Heart left ventricle (tissue), 16 donors: ENCODE measurements around the gene GPLD1. TPM values are rescaled to one million over a fixed set of nuclear protein-coding genes. Genes with fewer than 3 reads are reported as not detected.

Source experiments
- ATAC-seq, 4 donors: fragments of 200-7000 bp; cut with Tn5 transposase; one replicate each; pipeline ENCODE4 v1.9.1; 2020 to 2022; ENCODE audit warnings: moderate library complexity in 4 of 4, mild to moderate bottlenecking in 3 of 4, moderate number of reproducible peaks in 1 of 4
- DNase-seq, 5 donors: peaks; one replicate each; pipeline ENCODE4 v3.0.0-alpha.2; 2020
- H3K27ac ChIP-seq, 12 donors: fragments of 200-600 bp; sonication (generic) in 4 of 12; one replicate each; pipeline versions ENCODE4 v1.5.0 to v1.8.0; 2016 to 2022; ENCODE audit warnings: mild to moderate bottlenecking in 2 of 12
- H3K27me3 ChIP-seq, 9 donors: fragments of 200-600 bp; sonication (generic) in 2 of 9; one replicate each; pipeline versions ENCODE4 v1.5.1 to v1.8.0; 2016 to 2022; ENCODE audit warnings: mild to moderate bottlenecking in 3 of 9
- H3K36me3 ChIP-seq, 9 donors: fragments of 200-600 bp; sonication (generic) in 2 of 9; one replicate each; pipeline versions ENCODE4 v1.5.0 to v1.8.0; 2018 to 2022; ENCODE audit warnings: mild to moderate bottlenecking in 2 of 9
- H3K4me1 ChIP-seq, 12 donors: fragments of 200-600 bp; sonication (generic) in 4 of 12; one replicate each; pipeline versions ENCODE4 v1.5.0 to v1.8.0; 2016 to 2022; ENCODE audit warnings: mild to moderate bottlenecking in 3 of 12
- H3K4me3 ChIP-seq, 12 donors: fragments of 200-600 bp; sonication (generic) in 4 of 12; one replicate each; pipeline versions ENCODE4 v1.5.0 to v1.8.0; 2017 to 2022; ENCODE audit warnings: mild to moderate bottlenecking in 9 of 12, moderate library complexity in 4 of 12
- H3K9me3 ChIP-seq, 12 donors: fragments of 200-600 bp; sonication (generic) in 4 of 12; one replicate each; pipeline versions ENCODE4 v1.5.0 to v1.8.0; 2016 to 2022; ENCODE audit warnings: mild to moderate bottlenecking in 1 of 12
- POLR2A ChIP-seq, 2 donors: fragments of 450-650 bp; IDR thresholded peaks; one replicate each; pipeline ENCODE4 v1.6.1; 2017; ENCODE audit warnings: antibody characterized with exemption in 2 of 2, mild to moderate bottlenecking in 2 of 2, moderate library complexity in 2 of 2
- WGBS, 4 donors: extraction: QIAGEN DNeasy Blood & Tissue Kit in 2 of 4; methylation state at CpG; one replicate each; pipeline versions ENCODE4 v1.1.5 to v1.1.7; 2013 to 2018; 5-methylcytosine and 5-hydroxymethylcytosine counted together
- intact Hi-C, 10 donors: fragments of 100-400 bp; cut with DNase I; formaldehyde crosslinking; loops; one replicate each; pipeline versions ENCODE4 v1.11.1 to v1.14.2; 2022
- polyA plus RNA-seq, 2 donors: library from polyadenylated mRNA; stranded (reverse); fragments of 200-250 nt; gene quantifications; one replicate each; pipeline ENCODE4 v1.2.3, GENCODE V29; 2013
- total RNA-seq, 9 donors: library from RNA; depleted of rRNA in 2 of 9; stranded (reverse); fragments of >200 nt in 2 of 9; fragmentation: NEBNext Ultra II Directional in 3 of 9; extraction: Animal tissue kit (Norgen Biotek cat#: 25700) in 3 of 9; gene quantifications; one replicate each; pipeline versions ENCODE4 v1.1.0 to v1.2.4, GENCODE V29; 2016 to 2023
- TF ChIP-seq, protein P1 (sequence below), 12 donors: fragments of 200-600 bp; sonication (generic) in 4 of 12; IDR thresholded peaks; one replicate each; pipeline versions ENCODE4 v1.5.0 to v1.8.0; 2018 to 2022; ENCODE audit warnings: antibody characterized with exemption in 12 of 12, mild to moderate bottlenecking in 5 of 12
- donor health status: ischemic (EF 13 %, LVEDD 7.1; RV severe dilation, severe dysfunction).
- donor health status: healthy with polysubstance abuse.
- donor health status: DM: no; HTN: yes; CAD: no.
- donor health status: DM: no; HTN: no; CAD: no.
- donor health status: ischemic (EF 25% LVEDD 6.9; RV normal size, moderate dysfunction).
- donor health status: ischemic (EF 25% LVEDD 5.7; RV mildly dilated, moderate dysfunction).
- donor health status: healthy.
- donor health status: DM: yes; HTN: yes; CAD: no.
- donor health status: ischemic (EF 35%, LVEDD 5.7; RV mildly dilated, moderate dysfunction).
- donor health status: nonischemic (EF 11% LVEDD 7.7; RV severe dilation, severe dysfunction).
- donor health status: DM: yes; HTN: yes; CAD: no.
- donor health status: PGD.
- donor health status: ischemic (EF 29% LVEDD 5.4; RV normal size, mild dysfunction).
- donor health status: nonischemic (EF 23%, LVEDD 6.1; RV moderate dilation, normal function).

GPLD1 gene
- total and polyA plus RNA-seq, 11 donors = 0.18 to 0.99 (median 0.81) TPM

- DNase-seq (no peak), ATAC-seq (peak in 1 of 4 donors; percentile 6)
- Histone ChIP-seq H3K27me3 (peaks cover 0 to 5% (median 0%) of the 10 kb centered on the region in 9 donors), H3K27ac (peak overlapping the region; percentile 75 to 92 (median 86)), H3K4me1 (peaks cover 0 to 28% (median 8%) of the 10 kb centered on the region in 12 donors), H3K9me3 (peaks cover 0 to 4% (median 0%) of the 10 kb centered on the region in 12 donors), H3K4me3 (peak overlapping the region; percentile 58 to 96 (median 71)), H3K36me3 (peaks cover 0 to 6% (median 0%) of the 10 kb centered on the region in 9 donors)
- intact Hi-C loops = loop anchor here in 1 of 10 donors (10.0 kb wide), 1 partner anchor 201 kb away; no protein-coding TSS in a partner anchor
- TF ChIP-seq, protein P1, sequence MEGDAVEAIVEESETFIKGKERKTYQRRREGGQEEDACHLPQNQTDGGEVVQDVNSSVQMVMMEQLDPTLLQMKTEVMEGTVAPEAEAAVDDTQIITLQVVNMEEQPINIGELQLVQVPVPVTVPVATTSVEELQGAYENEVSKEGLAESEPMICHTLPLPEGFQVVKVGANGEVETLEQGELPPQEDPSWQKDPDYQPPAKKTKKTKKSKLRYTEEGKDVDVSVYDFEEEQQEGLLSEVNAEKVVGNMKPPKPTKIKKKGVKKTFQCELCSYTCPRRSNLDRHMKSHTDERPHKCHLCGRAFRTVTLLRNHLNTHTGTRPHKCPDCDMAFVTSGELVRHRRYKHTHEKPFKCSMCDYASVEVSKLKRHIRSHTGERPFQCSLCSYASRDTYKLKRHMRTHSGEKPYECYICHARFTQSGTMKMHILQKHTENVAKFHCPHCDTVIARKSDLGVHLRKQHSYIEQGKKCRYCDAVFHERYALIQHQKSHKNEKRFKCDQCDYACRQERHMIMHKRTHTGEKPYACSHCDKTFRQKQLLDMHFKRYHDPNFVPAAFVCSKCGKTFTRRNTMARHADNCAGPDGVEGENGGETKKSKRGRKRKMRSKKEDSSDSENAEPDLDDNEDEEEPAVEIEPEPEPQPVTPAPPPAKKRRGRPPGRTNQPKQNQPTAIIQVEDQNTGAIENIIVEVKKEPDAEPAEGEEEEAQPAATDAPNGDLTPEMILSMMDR (IDR thresholded peaks at IDR 0.05) = no peak
- TF ChIP-seq POLR2A (IDR thresholded peaks at IDR 0.05) = no peak
- WGBS, 4 donors = 16 to 25% (median 19%) methylated on average over 30 to 36 of the region's 36 CpGs
Observed at GRCh38 chr6:24493945-24494820, 4.8 kb upstream of the GPLD1 start.

DNA sequence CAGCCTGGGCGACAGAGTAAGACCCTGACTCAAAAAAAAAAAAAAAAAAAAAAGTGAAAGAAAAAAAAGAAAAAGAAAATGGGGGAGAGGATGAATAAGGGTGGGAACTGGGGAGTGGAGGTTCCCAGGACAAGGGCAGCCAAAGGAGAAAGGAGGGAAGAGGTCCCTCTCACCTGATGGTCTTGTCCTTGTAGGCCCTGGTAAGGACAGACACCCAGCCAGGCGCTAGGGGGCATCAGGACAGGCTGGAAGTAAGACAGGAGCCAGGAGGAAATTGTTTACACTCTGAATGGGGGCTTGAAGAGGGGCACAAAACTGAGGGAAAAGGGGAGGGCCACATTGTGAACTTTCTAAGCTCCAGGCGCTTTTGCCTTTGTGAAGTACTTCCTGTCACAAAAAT is 3.1 kb upstream of the GPLD1 start:
- Histone ChIP-seq H3K9me3 (peaks cover 0 to 4% (median 0%) of the 10 kb centered on the region in 12 donors), H3K27me3 (peaks cover 0 to 5% (median 0%) of the 10 kb centered on the region in 9 donors), H3K4me3 (no peak overlapping the region), H3K27ac (no peak overlapping the region), H3K36me3 (no peaks in the 10 kb centered on the region), H3K4me1 (peaks cover 0 to 28% (median 8%) of the 10 kb centered on the region in 12 donors)
- TF ChIP-seq POLR2A (IDR thresholded peaks at IDR 0.05) = no peak
- TF ChIP-seq, protein P1 (IDR thresholded peaks at IDR 0.05) = peak in 4 of 12 donors; percentile 24 to 32 (median 26)
- DNase-seq (no peak), ATAC-seq (no peak)
- intact Hi-C loops = loop anchor here in 1 of 10 donors (10.0 kb wide), 1 partner anchor 202 kb away; no protein-coding TSS in a partner anchor
- WGBS, 4 donors = 72 to 80% (median 76%) methylated on average over 3 of the region's 3 CpGs

GRCh38 chr6:24490948-24491347 is 1.6 kb upstream of the GPLD1 start:
- DNase-seq = no peak

More at GRCh38 chr6:24490948-24491347, 1.6 kb upstream of the GPLD1 start:
- H3K4me3 ChIP-seq = no peak overlapping the region
- 88 to 94% (median 92%) methylated on average over 4 of the region's 4 CpGs for WGBS, 4 donors
- H3K27me3 ChIP-seq = peaks cover 0 to 5% (median 0%) of the 10 kb centered on the region in 9 donors
- no peaks in the 10 kb centered on the region for H3K36me3 ChIP-seq
- intact Hi-C loops = loop anchor here in 1 of 10 donors (10.0 kb wide), 1 partner anchor 204 kb away; no protein-coding TSS in a partner anchor
- TF ChIP-seq, protein P1 (IDR thresholded peaks at IDR 0.05) = no peak
- TF ChIP-seq POLR2A (IDR thresholded peaks at IDR 0.05) = no peak
- H3K27ac ChIP-seq = no peak overlapping the region
- peaks cover 0 to 27% (median 6%) of the 10 kb centered on the region in 12 donors for H3K4me1 ChIP-seq
- ATAC-seq = no peak
- H3K9me3 ChIP-seq = no peaks in the 10 kb centered on the region
